ENCODE measurements around the gene STK32C. TPM values are rescaled to one million over a fixed set of nuclear protein-coding genes. Genes with fewer than 3 reads are reported as not detected.

Gene STK32C
- total RNA-seq, 8 experiments from 2014 or later, result 7.3 to 31.0 (median 22.7) TPM

- in situ Hi-C loops (cut with MboI; ENCODE audit: low pct_unique_long_range_greater_than_20kb in 2 of 9, low sequenced_read_pairs in 9 of 9, unreplicated experiment in 9 of 9), result loop anchor here in 6 of 9 experiments (25.0 kb wide), 3 partner anchors 137 to 437 kb away; partner anchors contain the start of gene LRRC27 (in 3 of the 6)
- H3K27ac ChIP-seq, result no peak overlapping the region
Measured at GRCh38 chr10:132200344-132201110, 107.2 kb downstream of the STK32C start.

GRCh38 chr10:132199854-132200311 is 107.9 kb downstream of the STK32C start:
- WGBS, 10 experiments, result no CpG with 5 or more reads among the region's 16 CpGs
- no peak for ATAC-seq (replicated peaks in 6 of 8)
- no peaks in the 10 kb centered on the region for H3K4me1 ChIP-seq (replicated peaks in 1 of 2)
- no peak overlapping the region for H3K4me3 ChIP-seq
- H3K27ac ChIP-seq, result no peak overlapping the region
- in situ Hi-C loops (cut with MboI; ENCODE audit: low pct_unique_long_range_greater_than_20kb in 2 of 9, low sequenced_read_pairs in 9 of 9, unreplicated experiment in 9 of 9), result loop anchor here in 6 of 9 experiments (25.0 kb wide), 3 partner anchors 137 to 437 kb away; partner anchors contain the start of gene LRRC27 (in 3 of the 6)

More at GRCh38 chr10:132200344-132201110, 107.2 kb downstream of the STK32C start:
- no peak for ATAC-seq (replicated peaks in 6 of 8)
- Histone ChIP-seq H3K4me3 (no peak overlapping the region), H3K4me1 (replicated peaks in 1 of 2) (no peaks in the 10 kb centered on the region)
- WGBS, 10 experiments, result 75 to 97% (median 95%) methylated on average over 4 to 13 of the region's 35 CpGs; no CpG with 5 or more reads in 7 of the 10 experiments

GRCh38 chr10:132199268-132199853 is 108.4 kb downstream of the STK32C start:
- 50% methylated on average over 3 of the region's 11 CpGs; no CpG with 5 or more reads in 9 of the 10 experiments for WGBS, 10 experiments
- ATAC-seq (replicated peaks in 6 of 8), result no peak
- in situ Hi-C loops (cut with MboI; ENCODE audit: low pct_unique_long_range_greater_than_20kb in 2 of 9, low sequenced_read_pairs in 9 of 9, unreplicated experiment in 9 of 9), result no loop called here
- Histone ChIP-seq H3K4me1 (replicated peaks in 1 of 2) (no peaks in the 10 kb centered on the region), H3K27ac (no peak overlapping the region), H3K4me3 (no peak overlapping the region)

- no peak overlapping the region for H3K27ac ChIP-seq
- 0 to 95% (median 90%) methylated on average over 1 to 4 of the region's 35 CpGs; no CpG with 5 or more reads in 7 of the 10 experiments for WGBS, 10 experiments
- ATAC-seq (replicated peaks in 6 of 8), result no peak
- no peak overlapping the region for H3K4me3 ChIP-seq
- H3K4me1 ChIP-seq (replicated peaks in 1 of 2), result no peaks in the 10 kb centered on the region
- in situ Hi-C loops (cut with MboI; ENCODE audit: low pct_unique_long_range_greater_than_20kb in 2 of 9, low sequenced_read_pairs in 9 of 9, unreplicated experiment in 9 of 9), result no loop called here
Measured at GRCh38 chr10:132198381-132199181, 109.2 kb downstream of the STK32C start.

GRCh38 chr10:132198068-132198370 is 109.7 kb downstream of the STK32C start:
- ATAC-seq (replicated peaks in 6 of 8), result no peak
- Histone ChIP-seq H3K27ac (no peak overlapping the region), H3K4me1 (replicated peaks in 1 of 2) (no peaks in the 10 kb centered on the region), H3K4me3 (no peak overlapping the region)
- in situ Hi-C loops (cut with MboI; ENCODE audit: low pct_unique_long_range_greater_than_20kb in 2 of 9, low sequenced_read_pairs in 9 of 9, unreplicated experiment in 9 of 9), result no loop called here
- no CpG with 5 or more reads among the region's 3 CpGs for WGBS, 10 experiments

GRCh38 chr10:132197271-132198067 is 110.3 kb downstream of the STK32C start:
- Histone ChIP-seq H3K27ac (no peak overlapping the region), H3K4me1 (replicated peaks in 1 of 2) (no peaks in the 10 kb centered on the region), H3K4me3 (no peak overlapping the region)
- ATAC-seq (replicated peaks in 6 of 8), result no peak
- WGBS, 10 experiments, result 80 to 90% methylated on average over 2 of the region's 25 CpGs; no CpG with 5 or more reads in 8 of the 10 experiments
- in situ Hi-C loops (cut with MboI; ENCODE audit: low pct_unique_long_range_greater_than_20kb in 2 of 9, low sequenced_read_pairs in 9 of 9, unreplicated experiment in 9 of 9), result no loop called here

- Histone ChIP-seq H3K27ac (no peak overlapping the region), H3K4me1 (replicated peaks in 1 of 2) (no peaks in the 10 kb centered on the region), H3K4me3 (no peak overlapping the region)
- 60 to 97% (median 81%) methylated on average over 1 to 9 of the region's 30 CpGs; no CpG with 5 or more reads in 6 of the 10 experiments for WGBS, 10 experiments
- no peak for ATAC-seq (replicated peaks in 6 of 8)
- in situ Hi-C loops (cut with MboI; ENCODE audit: low pct_unique_long_range_greater_than_20kb in 2 of 9, low sequenced_read_pairs in 9 of 9, unreplicated experiment in 9 of 9), result no loop called here
Measured at GRCh38 chr10:132196178-132197113, 111.3 kb downstream of the STK32C start.

- Histone ChIP-seq H3K4me3 (no peak overlapping the region), H3K27ac (no peak overlapping the region), H3K4me1 (replicated peaks in 1 of 2) (no peaks in the 10 kb centered on the region)
- in situ Hi-C loops (cut with MboI; ENCODE audit: low pct_unique_long_range_greater_than_20kb in 2 of 9, low sequenced_read_pairs in 9 of 9, unreplicated experiment in 9 of 9), result no loop called here
- no peak for ATAC-seq (replicated peaks in 6 of 8)
- WGBS, 10 experiments, result 30 to 100% (median 90%) methylated on average over 1 to 3 of the region's 13 CpGs; no CpG with 5 or more reads in 6 of the 10 experiments
Measured at GRCh38 chr10:132195366-132196075, 112.2 kb downstream of the STK32C start.

- WGBS, 10 experiments, result 50 to 100% methylated on average over 1 to 3 of the region's 15 CpGs; no CpG with 5 or more reads in 8 of the 10 experiments
- no peaks in the 10 kb centered on the region for H3K4me1 ChIP-seq (replicated peaks in 1 of 2)
- no peak overlapping the region for H3K4me3 ChIP-seq
- in situ Hi-C loops (cut with MboI; ENCODE audit: low pct_unique_long_range_greater_than_20kb in 2 of 9, low sequenced_read_pairs in 9 of 9, unreplicated experiment in 9 of 9), result no loop called here
- H3K27ac ChIP-seq, result no peak overlapping the region
- ATAC-seq (replicated peaks in 6 of 8), result no peak
Measured at GRCh38 chr10:132194726-132195125, 113.0 kb downstream of the STK32C start.

GRCh38 chr10:132193907-132194552 is 113.7 kb downstream of the STK32C start:
- in situ Hi-C loops (cut with MboI; ENCODE audit: low pct_unique_long_range_greater_than_20kb in 2 of 9, low sequenced_read_pairs in 9 of 9, unreplicated experiment in 9 of 9), result no loop called here
- peaks cover 2 to 5% of the 10 kb centered on the region in 2 donors for H3K4me1 ChIP-seq (replicated peaks in 1 of 2)
- no peak overlapping the region for H3K27ac ChIP-seq
- no peak overlapping the region for H3K4me3 ChIP-seq
- ATAC-seq (replicated peaks in 6 of 8), result peak in 2 of 8 experiments; percentile 18 to 45
- WGBS, 10 experiments, result 71 to 72% methylated on average over 2 to 4 of the region's 21 CpGs; no CpG with 5 or more reads in 8 of the 10 experiments

Measured in motor neuron (in vitro differentiated cells).